ENCODE data around the gene FSTL1. TPM values are rescaled to one million over a fixed set of nuclear protein-coding genes. Genes with fewer than 3 reads are reported as not detected.
A peak's percentile ranks its signal among the peaks of the same experiment; 100 is the strongest.
"Not testable (repeated sequence)": the region's sequence is repeated elsewhere in the genome, so short reads cannot be mapped to it uniquely, and the experiment has no call there.

The FSTL1 gene
- total RNA-seq, 1 donor: 2.6 TPM

GRCh38 chr3:120393761-120394160 lies 57.0 kb downstream of the FSTL1 start:
- no peaks in the 10 kb centered on the region for H3K4me1 ChIP-seq (ENCODE audit: insufficient read depth, low read length)
- no peaks in the 10 kb centered on the region for H3K27me3 ChIP-seq (ENCODE audit: insufficient read depth, low read length)
- H3K4me3 ChIP-seq (ENCODE audit: low read length): no peak overlapping the region
- H3K9me3 ChIP-seq (ENCODE audit: low read depth, low read length): no peaks in the 10 kb centered on the region

- Histone ChIP-seq H3K4me1 (ENCODE audit: insufficient read depth, low read length) (no peaks in the 10 kb centered on the region), H3K4me3 (ENCODE audit: low read length) (no peak overlapping the region), H3K9me3 (ENCODE audit: low read depth, low read length) (no peaks in the 10 kb centered on the region), H3K27me3 (ENCODE audit: insufficient read depth, low read length) (no peaks in the 10 kb centered on the region)
Observed at GRCh38 chr3:120393243-120393642, 57.5 kb downstream of the FSTL1 start.

GRCh38 chr3:120382941-120383447 lies 67.8 kb downstream of the FSTL1 start:
- Histone ChIP-seq H3K4me1 (ENCODE audit: insufficient read depth, low read length) (no peaks in the 10 kb centered on the region), H3K27me3 (ENCODE audit: insufficient read depth, low read length) (no peaks in the 10 kb centered on the region), H3K9me3 (ENCODE audit: low read depth, low read length) (no peaks in the 10 kb centered on the region), H3K4me3 (ENCODE audit: low read length) (no peak overlapping the region)

- no peaks in the 10 kb centered on the region for H3K27me3 ChIP-seq (ENCODE audit: insufficient read depth, low read length)
- H3K4me3 ChIP-seq (ENCODE audit: low read length): no peak overlapping the region
- no peaks in the 10 kb centered on the region for H3K9me3 ChIP-seq (ENCODE audit: low read depth, low read length)
- H3K4me1 ChIP-seq (ENCODE audit: insufficient read depth, low read length): no peaks in the 10 kb centered on the region
Observed at GRCh38 chr3:120381503-120381902, 69.3 kb downstream of the FSTL1 start.

GRCh38 chr3:120377948-120378347 lies 72.8 kb downstream of the FSTL1 start:
- H3K4me1 ChIP-seq (ENCODE audit: insufficient read depth, low read length); H3K27me3 ChIP-seq (ENCODE audit: insufficient read depth, low read length); H3K9me3 ChIP-seq (ENCODE audit: low read depth, low read length); H3K4me3 ChIP-seq (ENCODE audit: low read length): not testable (repeated sequence)

GRCh38 chr3:120370463-120370862 lies 80.3 kb downstream of the FSTL1 start:
- no peaks in the 10 kb centered on the region for H3K9me3 ChIP-seq (ENCODE audit: low read depth, low read length)
- H3K4me1 ChIP-seq (ENCODE audit: insufficient read depth, low read length): no peaks in the 10 kb centered on the region
- no peak overlapping the region for H3K4me3 ChIP-seq (ENCODE audit: low read length)
- peaks cover 3% of the 10 kb centered on the region for H3K27me3 ChIP-seq (ENCODE audit: insufficient read depth, low read length)

GRCh38 chr3:120369037-120369467 lies 81.7 kb downstream of the FSTL1 start:
- H3K9me3 ChIP-seq (ENCODE audit: low read depth, low read length): no peaks in the 10 kb centered on the region

GRCh38 chr3:120368172-120368571 lies 82.6 kb downstream of the FSTL1 start:
- Histone ChIP-seq H3K4me1 (ENCODE audit: insufficient read depth, low read length) (no peaks in the 10 kb centered on the region), H3K9me3 (ENCODE audit: low read depth, low read length) (no peaks in the 10 kb centered on the region), H3K27me3 (ENCODE audit: insufficient read depth, low read length) (peaks cover 3% of the 10 kb centered on the region), H3K4me3 (ENCODE audit: low read length) (no peak overlapping the region)

More at GRCh38 chr3:120369037-120369467, 81.7 kb downstream of the FSTL1 start:
- H3K4me3 ChIP-seq (ENCODE audit: low read length): no peak overlapping the region
- H3K4me1 ChIP-seq (ENCODE audit: insufficient read depth, low read length): no peaks in the 10 kb centered on the region
- H3K27me3 ChIP-seq (ENCODE audit: insufficient read depth, low read length): peaks cover 3% of the 10 kb centered on the region

GRCh38 chr3:120364821-120365220 lies 86.0 kb downstream of the FSTL1 start:
- no peaks in the 10 kb centered on the region for H3K9me3 ChIP-seq (ENCODE audit: low read depth, low read length)
- no peaks in the 10 kb centered on the region for H3K4me1 ChIP-seq (ENCODE audit: insufficient read depth, low read length)
- H3K27me3 ChIP-seq (ENCODE audit: insufficient read depth, low read length): no peaks in the 10 kb centered on the region
- no peak overlapping the region for H3K4me3 ChIP-seq (ENCODE audit: low read length)

GRCh38 chr3:120364101-120364500 lies 86.7 kb downstream of the FSTL1 start:
- H3K27me3 ChIP-seq (ENCODE audit: insufficient read depth, low read length): no peaks in the 10 kb centered on the region
- H3K4me3 ChIP-seq (ENCODE audit: low read length): no peak overlapping the region
- no peaks in the 10 kb centered on the region for H3K9me3 ChIP-seq (ENCODE audit: low read depth, low read length)
- H3K4me1 ChIP-seq (ENCODE audit: insufficient read depth, low read length): no peaks in the 10 kb centered on the region

- H3K4me3 ChIP-seq (ENCODE audit: low read length): no peak overlapping the region
- H3K9me3 ChIP-seq (ENCODE audit: low read depth, low read length): no peaks in the 10 kb centered on the region
- peaks cover 4% of the 10 kb centered on the region for H3K27me3 ChIP-seq (ENCODE audit: insufficient read depth, low read length)
- no peaks in the 10 kb centered on the region for H3K4me1 ChIP-seq (ENCODE audit: insufficient read depth, low read length)
Observed at GRCh38 chr3:120357807-120358206, 93.0 kb downstream of the FSTL1 start.

- Histone ChIP-seq H3K4me3 (ENCODE audit: low read length) (no peak overlapping the region), H3K4me1 (ENCODE audit: insufficient read depth, low read length) (no peaks in the 10 kb centered on the region), H3K27me3 (ENCODE audit: insufficient read depth, low read length) (peaks cover 4% of the 10 kb centered on the region), H3K9me3 (ENCODE audit: low read depth, low read length) (no peaks in the 10 kb centered on the region)
Observed at GRCh38 chr3:120355486-120355885, 95.3 kb downstream of the FSTL1 start.

GRCh38 chr3:120353463-120353862 lies 97.3 kb downstream of the FSTL1 start:
- Histone ChIP-seq H3K4me1 (ENCODE audit: insufficient read depth, low read length) (peaks cover 6% of the 10 kb centered on the region), H3K4me3 (ENCODE audit: low read length) (no peak overlapping the region), H3K27me3 (ENCODE audit: insufficient read depth, low read length) (peaks cover 4% of the 10 kb centered on the region), H3K9me3 (ENCODE audit: low read depth, low read length) (no peaks in the 10 kb centered on the region)

GRCh38 chr3:120352017-120352416 lies 98.8 kb downstream of the FSTL1 start:
- Histone ChIP-seq H3K4me1 (ENCODE audit: insufficient read depth, low read length) (peaks cover 17% of the 10 kb centered on the region), H3K9me3 (ENCODE audit: low read depth, low read length) (no peaks in the 10 kb centered on the region), H3K4me3 (ENCODE audit: low read length) (no peak overlapping the region), H3K27me3 (ENCODE audit: insufficient read depth, low read length) (peaks cover 4% of the 10 kb centered on the region)

- Histone ChIP-seq H3K4me3 (ENCODE audit: low read length) (no peak overlapping the region), H3K27me3 (ENCODE audit: insufficient read depth, low read length) (peaks cover 4% of the 10 kb centered on the region), H3K4me1 (ENCODE audit: insufficient read depth, low read length) (peaks cover 22% of the 10 kb centered on the region), H3K9me3 (ENCODE audit: low read depth, low read length) (no peaks in the 10 kb centered on the region)
Observed at GRCh38 chr3:120350401-120350941, 100.3 kb downstream of the FSTL1 start.

GRCh38 chr3:120349855-120350125 lies 101.0 kb downstream of the FSTL1 start:
- Histone ChIP-seq H3K9me3 (ENCODE audit: low read depth, low read length) (no peaks in the 10 kb centered on the region), H3K27me3 (ENCODE audit: insufficient read depth, low read length) (peaks cover under 1% of the 10 kb centered on the region), H3K4me1 (ENCODE audit: insufficient read depth, low read length) (peaks cover 22% of the 10 kb centered on the region), H3K4me3 (ENCODE audit: low read length) (peak overlapping the region; percentile 75)
